Stimulated activated CD8-positive, alpha-beta memory T cell treated with anti-CD3 and anti-CD28 coated beads, Interleukin-15, amount 100 ng/mL, for 1 hour (primary cell): ENCODE measurements around the gene ITPR2.
"Not testable (repeated sequence)": the region's sequence is repeated elsewhere in the genome, so short reads cannot be mapped to it uniquely, and the experiment has no call there.

Source experiments
- DNase-seq: peaks from one replicate; pipeline ENCODE4 v3.0.0-alpha.2; 2020; ENCODE audit warnings: low read depth

ITPR2 gene

GRCh38 chr12:26622601-26623000 is 210.4 kb downstream of the ITPR2 start:
- DNase-seq: no peak

- DNase-seq: no peak
These were observed 211.1 kb downstream of the ITPR2 start for GRCh38 chr12:26621932-26622331.

- DNase-seq: no peak
These were observed 212.1 kb downstream of the ITPR2 start for GRCh38 chr12:26620907-26621306.

- no peak for DNase-seq
These were observed 215.5 kb downstream of the ITPR2 start for GRCh38 chr12:26617513-26617912.

- no peak for DNase-seq
These were observed 218.9 kb downstream of the ITPR2 start for GRCh38 chr12:26614011-26614616.

GRCh38 chr12:26612203-26612602 is 220.8 kb downstream of the ITPR2 start:
- no peak for DNase-seq

- no peak for DNase-seq
These were observed 221.4 kb downstream of the ITPR2 start for GRCh38 chr12:26611598-26611997.

GRCh38 chr12:26610774-26611173 is 222.2 kb downstream of the ITPR2 start:
- no peak for DNase-seq

GRCh38 chr12:26609986-26610385 is 223.0 kb downstream of the ITPR2 start:
- no peak for DNase-seq

GRCh38 chr12:26608706-26609105 is 224.3 kb downstream of the ITPR2 start:
- no peak for DNase-seq

GRCh38 chr12:26608273-26608672 is 224.7 kb downstream of the ITPR2 start:
- no peak for DNase-seq

GRCh38 chr12:26606911-26607310 is 226.1 kb downstream of the ITPR2 start:
- DNase-seq: no peak

GRCh38 chr12:26604813-26605212 is 228.2 kb downstream of the ITPR2 start:
- DNase-seq: not testable (repeated sequence)

GRCh38 chr12:26599096-26599695 is 233.8 kb downstream of the ITPR2 start:
- DNase-seq: no peak

GRCh38 chr12:26595806-26596205 is 237.2 kb downstream of the ITPR2 start:
- no peak for DNase-seq

- DNase-seq: no peak
These were observed 252.4 kb downstream of the ITPR2 start for GRCh38 chr12:26580619-26581018.

- no peak for DNase-seq
These were observed 256.7 kb downstream of the ITPR2 start for GRCh38 chr12:26576266-26576665.

GRCh38 chr12:26573225-26573909 is 259.6 kb downstream of the ITPR2 start:
- no peak for DNase-seq

- DNase-seq: no peak
These were observed 260.9 kb downstream of the ITPR2 start for GRCh38 chr12:26572137-26572536.

GRCh38 chr12:26571560-26571959 is 261.4 kb downstream of the ITPR2 start:
- DNase-seq: no peak

- DNase-seq: no peak
These were observed 265.9 kb downstream of the ITPR2 start for GRCh38 chr12:26567126-26567525.

GRCh38 chr12:26566675-26567074 is 266.3 kb downstream of the ITPR2 start:
- no peak for DNase-seq

GRCh38 chr12:26566186-26566585 is 266.8 kb downstream of the ITPR2 start:
- DNase-seq: no peak

GRCh38 chr12:26564391-26564790 is 268.6 kb downstream of the ITPR2 start:
- DNase-seq: no peak
